Neural crest cell (in vitro differentiated cells): ENCODE measurements around the gene TMEM167A. TPM values are rescaled to one million over a fixed set of nuclear protein-coding genes. Genes with fewer than 3 reads are reported as not detected.
"Not testable (repeated sequence)": the region's sequence is repeated elsewhere in the genome, so short reads cannot be mapped to it uniquely, and the experiment has no call there.

Source experiments
- DNase-seq: peaks from one replicate; pipeline ENCODE4 v3.0.0; 2021; ENCODE audit warnings: low read depth, mixed read lengths, low spot score
- H3K27ac Mint-ChIP-seq: one replicate; pipeline ENCODE4 v1.8.0; 2021; ENCODE audit warnings: mild to moderate bottlenecking, mixed read lengths; ENCODE audit not compliant: unreplicated experiment
- H3K27me3 Mint-ChIP-seq: 2 replicates; pipeline ENCODE4 v1.8.0; 2021; ENCODE audit warnings: low read depth, mild to moderate bottlenecking, mixed read lengths
- H3K36me3 Mint-ChIP-seq: 2 replicates; pipeline ENCODE4 v1.8.0; 2021; ENCODE audit warnings: low read depth, mild to moderate bottlenecking, mixed read lengths
- H3K4me1 Mint-ChIP-seq: 2 replicates; pipeline ENCODE4 v1.8.0; 2021; ENCODE audit warnings: mixed read lengths
- H3K4me3 Mint-ChIP-seq: one replicate; pipeline ENCODE4 v1.8.0; 2021; ENCODE audit warnings: mild to moderate bottlenecking, mixed read lengths
- H3K9me3 Mint-ChIP-seq: 2 replicates; pipeline ENCODE4 v1.8.0; 2021; ENCODE audit warnings: mixed read lengths
- CTCF ChIP-seq: fragments of 200-600 bp; sonication (generic); conservative IDR thresholded peaks from 2 replicates; pipeline ENCODE4 v1.5.0; 2021; ENCODE audit warnings: antibody characterized with exemption, mild to moderate bottlenecking
- total RNA-seq: library from RNA; stranded (reverse); gene quantifications from 2 replicates; pipeline ENCODE4 v1.2.1, GENCODE V29; 2021

The TMEM167A gene
- total RNA-seq, 1 donor from 2014 or later = 98.8 TPM

- no peak for TF ChIP-seq CTCF
- peaks cover 6% of the 10 kb centered on the region for H3K36me3 Mint-ChIP-seq
- DNase-seq = no peak
- H3K9me3 Mint-ChIP-seq = no peaks in the 10 kb centered on the region
- H3K27me3 Mint-ChIP-seq = no peaks in the 10 kb centered on the region
- no peak overlapping the region for H3K27ac Mint-ChIP-seq
- H3K4me1 Mint-ChIP-seq = peaks cover 40% of the 10 kb centered on the region
- peak overlapping the region; percentile 40 for H3K4me3 Mint-ChIP-seq
Observed at GRCh38 chr5:83072966-83073365, 4.2 kb downstream of the TMEM167A start.

- Mint-ChIP-seq H3K9me3 (no peaks in the 10 kb centered on the region), H3K4me3 (peak overlapping the region; percentile 62), H3K36me3 (peaks cover 6% of the 10 kb centered on the region), H3K27me3 (no peaks in the 10 kb centered on the region), H3K27ac (no peak overlapping the region), H3K4me1 (peaks cover 37% of the 10 kb centered on the region)
- no peak for TF ChIP-seq CTCF
- no peak for DNase-seq
Observed at GRCh38 chr5:83071286-83072051, 5.7 kb downstream of the TMEM167A start.

- H3K27me3 Mint-ChIP-seq = no peaks in the 10 kb centered on the region
- no peak overlapping the region for H3K4me3 Mint-ChIP-seq
- DNase-seq = no peak
- peaks cover 9% of the 10 kb centered on the region for H3K36me3 Mint-ChIP-seq
- no peaks in the 10 kb centered on the region for H3K9me3 Mint-ChIP-seq
- H3K4me1 Mint-ChIP-seq = peaks cover 31% of the 10 kb centered on the region
- no peak for TF ChIP-seq CTCF
- no peak overlapping the region for H3K27ac Mint-ChIP-seq
Observed at GRCh38 chr5:83069096-83069799, 7.9 kb downstream of the TMEM167A start.

GRCh38 chr5:83067377-83067776 is 9.8 kb downstream of the TMEM167A start:
- H3K27me3 Mint-ChIP-seq, H3K27ac Mint-ChIP-seq, H3K36me3 Mint-ChIP-seq, H3K4me3 Mint-ChIP-seq, DNase-seq, H3K9me3 Mint-ChIP-seq: not testable (repeated sequence)
- H3K4me1 Mint-ChIP-seq = peaks cover 26% of the 10 kb centered on the region

- no peaks in the 10 kb centered on the region for H3K27me3 Mint-ChIP-seq
- TF ChIP-seq CTCF = no peak
- H3K27ac Mint-ChIP-seq = no peak overlapping the region
- H3K4me1 Mint-ChIP-seq = peaks cover 20% of the 10 kb centered on the region
- no peak overlapping the region for H3K4me3 Mint-ChIP-seq
- peaks cover 7% of the 10 kb centered on the region for H3K36me3 Mint-ChIP-seq
- no peak for DNase-seq
- no peaks in the 10 kb centered on the region for H3K9me3 Mint-ChIP-seq
Observed at GRCh38 chr5:83066548-83067110, 10.6 kb downstream of the TMEM167A start.

GRCh38 chr5:83059341-83059740 is 17.9 kb downstream of the TMEM167A start:
- TF ChIP-seq CTCF = no peak
- no peaks in the 10 kb centered on the region for H3K9me3 Mint-ChIP-seq
- H3K36me3 Mint-ChIP-seq = peaks cover 14% of the 10 kb centered on the region
- no peaks in the 10 kb centered on the region for H3K27me3 Mint-ChIP-seq
- no peak overlapping the region for H3K4me3 Mint-ChIP-seq
- H3K27ac Mint-ChIP-seq = no peak overlapping the region
- no peaks in the 10 kb centered on the region for H3K4me1 Mint-ChIP-seq
- DNase-seq = no peak
